ENCODE results near the gene SLC26A6.

DNA sequence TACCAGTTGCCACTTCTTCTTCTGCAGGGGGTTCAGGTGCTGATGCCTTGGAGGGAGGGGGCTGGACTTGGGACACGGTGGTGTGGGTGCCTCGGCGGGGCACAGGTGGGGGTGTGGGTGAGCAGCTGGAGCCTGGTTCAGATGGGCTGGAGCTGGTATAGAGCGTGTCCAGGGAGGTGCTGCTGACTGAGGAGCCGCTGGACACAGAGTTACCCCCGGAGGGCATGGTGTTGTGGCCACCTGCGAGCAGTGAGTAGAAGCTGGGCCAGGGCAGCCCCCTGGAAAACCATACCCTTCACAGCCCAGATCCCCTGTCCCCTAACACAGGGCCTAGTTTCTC is 46.2 kb upstream of the SLC26A6 start:
- TF ChIP-seq, protein P1, sequence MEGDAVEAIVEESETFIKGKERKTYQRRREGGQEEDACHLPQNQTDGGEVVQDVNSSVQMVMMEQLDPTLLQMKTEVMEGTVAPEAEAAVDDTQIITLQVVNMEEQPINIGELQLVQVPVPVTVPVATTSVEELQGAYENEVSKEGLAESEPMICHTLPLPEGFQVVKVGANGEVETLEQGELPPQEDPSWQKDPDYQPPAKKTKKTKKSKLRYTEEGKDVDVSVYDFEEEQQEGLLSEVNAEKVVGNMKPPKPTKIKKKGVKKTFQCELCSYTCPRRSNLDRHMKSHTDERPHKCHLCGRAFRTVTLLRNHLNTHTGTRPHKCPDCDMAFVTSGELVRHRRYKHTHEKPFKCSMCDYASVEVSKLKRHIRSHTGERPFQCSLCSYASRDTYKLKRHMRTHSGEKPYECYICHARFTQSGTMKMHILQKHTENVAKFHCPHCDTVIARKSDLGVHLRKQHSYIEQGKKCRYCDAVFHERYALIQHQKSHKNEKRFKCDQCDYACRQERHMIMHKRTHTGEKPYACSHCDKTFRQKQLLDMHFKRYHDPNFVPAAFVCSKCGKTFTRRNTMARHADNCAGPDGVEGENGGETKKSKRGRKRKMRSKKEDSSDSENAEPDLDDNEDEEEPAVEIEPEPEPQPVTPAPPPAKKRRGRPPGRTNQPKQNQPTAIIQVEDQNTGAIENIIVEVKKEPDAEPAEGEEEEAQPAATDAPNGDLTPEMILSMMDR (IDR thresholded peaks at IDR 0.05): no peak
- no peak for TF ChIP-seq POLR2A (IDR thresholded peaks at IDR 0.05)

Data from esophagus squamous epithelium (tissue), 4 donors.